H9 (cell line): Measurements from ENCODE around the gene CPA4. TPM values are rescaled to one million over a fixed set of nuclear protein-coding genes. Genes with fewer than 3 reads are reported as not detected.

Experiments
- DNase-seq: peaks from one replicate; pipeline ENCODE4 v3.0.0-alpha.2; 2017
- H2AFZ ChIP-seq: one replicate; pipeline ENCODE4 v1.6.1; 2013; ENCODE audit warnings: mild to moderate bottlenecking, low read length, control low read depth, moderate library complexity
- H2AK5ac ChIP-seq: 2 replicates; pipeline ENCODE4 v1.6.1; 2013; ENCODE audit warnings: low read length, control low read depth, mixed read lengths; ENCODE audit not compliant: insufficient read length
- H2BK120ac ChIP-seq: one replicate; pipeline ENCODE4 v1.6.1; 2013; ENCODE audit warnings: low read depth, mild to moderate bottlenecking, low read length, control low read depth, inconsistent platforms; ENCODE audit not compliant: poor library complexity, severe bottlenecking
- H2BK12ac ChIP-seq: 2 replicates; pipeline ENCODE4 v1.6.1; 2013; ENCODE audit warnings: low read length, control low read depth, mixed read lengths, low read depth; ENCODE audit not compliant: insufficient read length
- H2BK15ac ChIP-seq: 2 replicates; pipeline ENCODE4 v1.6.1; 2013; ENCODE audit warnings: low read depth, low read length, control low read depth
- H2BK20ac ChIP-seq: one replicate; pipeline ENCODE4 v1.6.1; 2013; ENCODE audit warnings: low read depth, mild to moderate bottlenecking, low read length, control low read depth, inconsistent platforms; ENCODE audit not compliant: poor library complexity, severe bottlenecking
- H2BK5ac ChIP-seq: 2 replicates; pipeline ENCODE4 v1.6.1; 2013; ENCODE audit warnings: low read length, control low read depth, mixed read lengths; ENCODE audit not compliant: insufficient read length
- H3K14ac ChIP-seq: 2 replicates; pipeline ENCODE4 v1.6.1; 2013; ENCODE audit warnings: low read length, control low read depth; ENCODE audit not compliant: insufficient read depth
- H3K18ac ChIP-seq: 2 replicates; pipeline ENCODE4 v1.6.1; 2013; ENCODE audit warnings: low read depth, mild to moderate bottlenecking, mixed read lengths, low read length, control low read depth; ENCODE audit not compliant: insufficient read length
- H3K23ac ChIP-seq: 2 replicates; pipeline ENCODE4 v1.6.1; 2013; ENCODE audit warnings: low read length, control low read depth, mixed read lengths, low read depth; ENCODE audit not compliant: insufficient read length
- H3K23me2 ChIP-seq: 2 replicates; pipeline ENCODE4 v1.6.1; 2013; ENCODE audit warnings: low read depth, mild to moderate bottlenecking, mixed read lengths, low read length, control low read depth; ENCODE audit not compliant: insufficient read length, poor library complexity, severe bottlenecking
- H3K27ac ChIP-seq: 2 replicates; pipeline ENCODE4 v1.5.1; 2013; ENCODE audit warnings: low read length, control low read depth, mixed read lengths, low read depth; ENCODE audit not compliant: insufficient read length
- H3K27me3 ChIP-seq: 2 replicates; pipeline ENCODE4 v1.6.1; 2013; ENCODE audit warnings: low read length, control low read depth, inconsistent platforms; ENCODE audit not compliant: insufficient read depth
- H3K4ac ChIP-seq: 2 replicates; pipeline ENCODE4 v1.6.1; 2013; ENCODE audit warnings: low read depth, mild to moderate bottlenecking, control low read depth, inconsistent platforms, low read length, moderate library complexity
- H3K4me1 ChIP-seq: 2 replicates; pipeline ENCODE4 v1.6.1; 2013; ENCODE audit warnings: low read length, control low read depth, inconsistent platforms; ENCODE audit not compliant: insufficient read depth
- H3K4me2 ChIP-seq: 2 replicates; pipeline ENCODE4 v1.6.1; 2013; ENCODE audit warnings: low read length, control low read depth, mixed read lengths; ENCODE audit not compliant: insufficient read length, insufficient read depth
- H3K56ac ChIP-seq: 2 replicates; pipeline ENCODE4 v1.6.1; 2013; ENCODE audit warnings: low read depth, mild to moderate bottlenecking, mixed read lengths, low read length, control low read depth; ENCODE audit not compliant: insufficient read length
- H3K79me1 ChIP-seq: 2 replicates; pipeline ENCODE4 v1.6.1; 2013; ENCODE audit warnings: low read depth, mild to moderate bottlenecking, moderate library complexity, low read length, control low read depth, inconsistent platforms; ENCODE audit not compliant: insufficient read depth, poor library complexity, severe bottlenecking
- H3K79me2 ChIP-seq: 2 replicates; pipeline ENCODE4 v1.6.1; 2013; ENCODE audit warnings: low read length, control low read depth, inconsistent platforms; ENCODE audit not compliant: insufficient read depth
- H3K9ac ChIP-seq: 2 replicates; pipeline ENCODE4 v1.6.1; 2013; ENCODE audit warnings: low read length, control low read depth, mixed read lengths; ENCODE audit not compliant: insufficient read length; ENCODE audit errors: extremely low read depth
- H3K9me3 ChIP-seq: one replicate; pipeline ENCODE4 v1.6.1; 2013; ENCODE audit warnings: low read depth, low read length, inconsistent platforms; ENCODE audit not compliant: control insufficient read depth
- H3T11ph ChIP-seq: one replicate; pipeline ENCODE4 v1.6.1; 2013; ENCODE audit warnings: mild to moderate bottlenecking, low read length, control low read depth, inconsistent platforms
- H4K20me1 ChIP-seq: one replicate; pipeline ENCODE4 v1.6.1; 2013; ENCODE audit not compliant: control insufficient read depth, insufficient read length, insufficient read depth
- H4K5ac ChIP-seq: 2 replicates; pipeline ENCODE4 v1.6.1; 2013; ENCODE audit warnings: low read depth, mild to moderate bottlenecking, mixed read lengths, low read length, control low read depth; ENCODE audit not compliant: insufficient read length
- H4K8ac ChIP-seq: replicated peaks from 2 replicates; pipeline ENCODE4 v1.6.1; 2013; ENCODE audit warnings: low read length, control low read depth, mixed read lengths, low read depth; ENCODE audit not compliant: insufficient read length
- H4K91ac ChIP-seq: 2 replicates; pipeline ENCODE4 v1.6.1; 2013; ENCODE audit warnings: low read depth, mild to moderate bottlenecking, moderate library complexity, mixed read lengths, low read length, control low read depth; ENCODE audit not compliant: insufficient read length
- H3K27ac Mint-ChIP-seq, 3 experiments: 2 replicates in 2 of 3; 3 replicates in 1 of 3; pipeline ENCODE4 v1.8.0; 2020 to 2021; ENCODE audit warnings: mixed read lengths in 3 of 3, mild to moderate bottlenecking in 1 of 3, moderate library complexity in 1 of 3
- H3K27me3 Mint-ChIP-seq: 2 replicates; pipeline ENCODE4 v1.8.0; 2021; ENCODE audit warnings: low read depth, mild to moderate bottlenecking, moderate library complexity, mixed read lengths
- H3K36me3 Mint-ChIP-seq, 3 experiments: 2 replicates in 2 of 3; 3 replicates in 1 of 3; pipeline ENCODE4 v1.8.0; 2020 to 2021; ENCODE audit warnings: low read depth in 3 of 3, mixed read lengths in 3 of 3; ENCODE audit not compliant: insufficient read depth in 1 of 3
- H3K4me1 Mint-ChIP-seq, 2 experiments: 2 replicates each; pipeline ENCODE4 v1.8.0; 2020; ENCODE audit warnings: mixed read lengths in 2 of 2
- H3K4me3 Mint-ChIP-seq, 2 experiments: 2 replicates in 1 of 2; 3 replicates in 1 of 2; pipeline ENCODE4 v1.8.0; 2020 to 2021; ENCODE audit warnings: mild to moderate bottlenecking in 2 of 2, mixed read lengths in 2 of 2, moderate library complexity in 1 of 2
- H3K9me3 Mint-ChIP-seq, 2 experiments: 2 replicates in 1 of 2; 3 replicates in 1 of 2; pipeline ENCODE4 v1.8.0; 2020; ENCODE audit warnings: mild to moderate bottlenecking in 2 of 2, mixed read lengths in 2 of 2, moderate library complexity in 1 of 2
- CTCF ChIP-seq: fragments of 200-600 bp; sonication (generic); conservative IDR thresholded peaks from 3 replicates; pipeline ENCODE4 v1.8.0; 2021; ENCODE audit warnings: antibody characterized with exemption, mild to moderate bottlenecking
- WGBS: extraction: QIAGEN DNeasy Blood & Tissue Kit; methylation state at CpG from one replicate; pipeline ENCODE4 v1.1.7; 2013; ENCODE audit warnings: missing lambda C conversion rate, low lambda C conversion rate, mixed read lengths; ENCODE audit not compliant: insufficient read length; ENCODE audit errors: extremely low coverage; 5-methylcytosine and 5-hydroxymethylcytosine counted together
- total RNA-seq: library from RNA; stranded (reverse); gene quantifications from 2 replicates; pipeline ENCODE4 v1.2.1, GENCODE V29; 2021

Gene CPA4
- total RNA-seq, 1 experiment from 2014 or later = not detected

GRCh38 chr7:130364451-130364850 is 71.5 kb downstream of the CPA4 start:
- Histone ChIP-seq H2BK12ac (no peak overlapping the region), H3K23me2 (no peaks in the 10 kb centered on the region), H2AK5ac (no peak overlapping the region), H3K23ac (no peak overlapping the region), H4K91ac (no peak overlapping the region), H3K56ac (no peak overlapping the region), H3K27me3 (no peaks in the 10 kb centered on the region), H3K9ac (no peak overlapping the region), H3T11ph (no peak overlapping the region), H3K79me2 (no peaks in the 10 kb centered on the region), H2BK15ac (no peak overlapping the region), H3K4me1 (no peaks in the 10 kb centered on the region; the same call in 1 of the 2 replicates), H3K14ac (no peak overlapping the region), H2BK5ac (no peak overlapping the region), H3K27ac (no peak overlapping the region), H3K9me3 (no peaks in the 10 kb centered on the region), H3K18ac (no peak overlapping the region), H4K5ac (no peak overlapping the region), H3K4me2 (no peak overlapping the region), H3K4ac (no peak overlapping the region), H2BK120ac (no peak overlapping the region), H4K8ac (no peak overlapping the region), H2AFZ (no peak overlapping the region), H3K79me1 (no peaks in the 10 kb centered on the region), H2BK20ac (no peak overlapping the region), H4K20me1 (no peaks in the 10 kb centered on the region)
- no CpG with 5 or more reads among the region's 4 CpGs for WGBS
- H3K27me3 Mint-ChIP-seq = peaks cover 2% of the 10 kb centered on the region; the same call in 1 of the 2 replicates
- H3K9me3 Mint-ChIP-seq = peaks cover 6 to 7% of the 10 kb centered on the region in 2 experiments; a peak in 4 of 5 replicates
- H3K27ac Mint-ChIP-seq = no peak overlapping the region; a peak in 1 of 7 replicates
- no peak overlapping the region for H3K4me3 Mint-ChIP-seq
- peaks cover 0 to 8% (median 2%) of the 10 kb centered on the region in 3 experiments; a peak in 2 of 7 replicates for H3K36me3 Mint-ChIP-seq
- no peak for DNase-seq
- TF ChIP-seq CTCF = no peak
- peaks cover 15 to 21% of the 10 kb centered on the region in 2 experiments for H3K4me1 Mint-ChIP-seq
